HT1080 (cell line): Measurements from ENCODE around the gene BCL2L1. TPM values are rescaled to one million over a fixed set of nuclear protein-coding genes. Genes with fewer than 3 reads are reported as not detected.
"Not testable (repeated sequence)": the region's sequence is repeated elsewhere in the genome, so short reads cannot be mapped to it uniquely, and the experiment has no call there.

Experiments
- DNase-seq: peaks from one replicate; pipeline ENCODE4 v3.0.0-alpha.2; 2015; ENCODE audit warnings: low read depth
- polyA plus RNA-seq, 2 experiments: library from polyadenylated mRNA; depleted of rRNA; stranded (reverse); fragments of >200 nt; gene quantifications; 2 replicates each; pipeline ENCODE4 v1.2.3, GENCODE V29; 2015
- total RNA-seq: library from RNA; depleted of rRNA; stranded (reverse); fragments of >200 nt; shearing (Covaris generic); gene quantifications from 2 replicates; pipeline ENCODE4 v1.2.3, GENCODE V29; 2014; rRNA removed

Gene BCL2L1
- 120 and 146 TPM in 2 replicates for total RNA-seq
- 163 and 167 TPM in 2 replicates for polyA plus RNA-seq (2015; cell fraction: cytosol; rRNA removed)
- polyA plus RNA-seq (2015; cell fraction: nucleus; rRNA removed): 93.6 and 93.9 TPM in 2 replicates

DNA sequence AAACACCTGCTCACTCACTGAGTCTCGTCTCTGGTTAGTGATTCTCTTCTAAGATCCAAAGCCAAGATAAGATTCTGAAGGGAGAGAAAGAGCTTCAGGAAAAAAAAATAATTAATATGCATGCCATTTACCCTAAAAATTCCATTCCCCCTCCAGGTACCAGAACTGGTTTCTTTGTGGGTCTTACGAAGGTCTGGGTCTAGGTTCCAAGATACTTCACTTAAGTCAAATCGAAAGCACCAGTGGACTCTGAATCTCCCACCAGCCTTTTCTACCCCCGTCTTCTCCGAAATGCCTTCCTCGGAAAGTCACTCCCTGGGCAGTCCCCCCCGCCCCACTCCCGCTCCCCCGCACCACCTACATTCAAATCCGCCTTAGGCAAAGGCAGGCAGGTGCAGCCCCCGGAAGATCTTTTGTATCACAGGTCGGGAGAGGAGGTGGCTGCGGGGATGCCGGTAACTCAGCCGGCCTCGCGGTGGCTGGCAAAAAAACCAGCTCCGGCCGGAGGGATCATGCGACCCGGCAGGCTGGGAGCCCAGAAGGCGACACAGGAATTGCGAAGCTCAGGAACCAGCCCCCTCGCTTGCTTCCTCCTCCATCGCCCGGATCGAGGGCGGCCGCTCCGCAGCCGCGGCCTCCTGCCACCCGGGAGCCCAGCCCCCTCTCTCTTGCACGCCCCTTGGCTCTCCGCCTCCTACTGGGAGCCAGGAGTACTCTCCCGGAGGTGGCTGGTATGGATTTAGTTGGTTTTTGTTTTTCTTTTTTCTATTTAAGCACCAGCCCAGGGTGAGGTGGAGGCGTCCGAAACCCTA is at the start of gene BCL2L1:
TSS of gene BCL2L1 (minus strand) at position 612 of the 812 bp plus-strand sequence. CDS start 650 bp downstream, outside the sequence.
- DNase-seq: peak; percentile 81

DNA sequence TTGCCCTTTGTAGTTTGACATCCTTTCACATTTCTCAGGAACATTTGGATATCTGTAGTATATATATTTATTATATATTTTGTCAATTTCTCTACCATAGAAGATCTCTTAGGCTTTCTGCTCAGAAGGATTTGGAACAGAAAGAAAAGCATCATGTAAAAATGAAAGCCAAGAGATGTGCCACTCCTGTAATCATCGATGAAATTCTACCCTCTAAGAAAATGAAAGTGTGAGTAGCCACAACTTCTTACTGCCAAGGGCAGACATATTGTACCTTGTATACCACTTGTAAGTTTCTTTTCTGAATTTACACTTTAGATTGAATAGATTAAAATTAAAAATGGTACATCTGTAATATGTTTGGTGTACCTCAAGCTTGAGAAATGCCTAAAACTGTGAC is 47.6 kb upstream of the BCL2L1 start:
- DNase-seq: no peak

DNA sequence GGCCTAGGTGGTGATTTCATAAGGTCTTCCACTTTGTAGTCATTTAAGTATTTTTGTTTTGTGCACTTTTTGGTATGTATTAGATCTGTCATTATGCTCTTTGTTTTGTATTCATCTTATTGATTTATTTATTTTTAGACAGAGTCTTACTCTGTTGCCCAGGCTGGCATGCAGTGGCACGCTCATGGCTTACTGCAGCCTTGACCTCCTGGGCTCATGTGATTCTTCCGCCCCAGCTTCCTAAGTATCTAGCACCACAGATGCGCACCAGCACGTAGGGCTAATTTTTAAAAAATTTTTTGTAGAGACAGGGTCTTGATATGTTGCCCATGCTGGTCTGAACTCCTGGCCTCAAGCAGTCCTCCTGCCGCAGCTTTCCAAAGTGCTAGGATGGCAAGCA is 47.0 kb upstream of the BCL2L1 start:
- no peak for DNase-seq

DNA sequence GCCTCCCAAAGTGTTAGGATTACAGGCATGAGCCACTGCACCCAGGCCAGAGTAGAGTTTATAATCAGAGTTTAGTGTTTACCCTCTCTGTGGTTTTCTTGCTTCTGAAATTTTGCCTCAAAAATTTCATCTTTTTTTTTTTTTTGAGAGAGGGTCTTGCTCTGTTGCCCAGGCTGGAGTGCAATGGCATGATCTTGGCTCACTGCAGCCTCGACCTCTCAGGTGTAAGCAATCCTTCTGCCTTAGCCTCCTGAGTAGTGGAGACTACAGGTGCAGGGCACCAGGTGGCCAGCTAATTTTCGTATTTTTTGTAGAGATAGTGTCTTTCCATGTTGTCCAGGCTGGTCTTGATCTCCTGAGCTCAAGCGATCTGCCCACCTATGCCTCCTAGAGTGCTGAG is 45.1 kb upstream of the BCL2L1 start:
- no peak for DNase-seq

DNA sequence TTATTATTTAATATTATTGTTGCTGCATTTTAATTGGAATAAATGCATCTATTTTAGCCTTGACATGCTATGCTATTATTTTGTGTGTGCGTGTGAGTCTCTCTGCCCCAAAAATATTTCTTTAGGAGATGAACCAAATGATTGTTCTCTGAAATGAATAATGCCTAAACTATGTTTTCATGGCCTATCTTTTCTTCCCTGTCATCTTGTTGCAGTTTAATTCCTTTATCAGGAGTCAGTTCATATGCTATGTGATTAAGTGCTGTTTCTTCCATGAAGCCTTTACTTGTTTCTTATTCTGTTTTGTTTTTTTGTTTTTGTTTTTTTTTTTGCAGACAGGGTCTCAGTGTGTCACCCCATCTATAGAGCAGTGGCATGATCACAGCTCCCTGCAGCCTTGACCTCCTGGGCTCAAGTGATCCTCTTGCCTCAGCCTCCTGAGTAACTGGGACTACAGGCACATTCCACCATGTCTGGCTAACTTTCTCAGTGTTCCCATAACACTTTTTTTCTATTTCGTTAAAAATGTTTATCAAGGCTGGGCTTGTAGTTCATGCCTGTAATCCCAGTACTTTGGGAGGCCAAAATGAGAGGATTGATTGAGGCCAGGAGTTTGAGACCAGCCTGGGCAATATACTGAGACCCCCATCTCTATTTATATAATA is 42.1 kb upstream of the BCL2L1 start:
- DNase-seq: no peak

DNA sequence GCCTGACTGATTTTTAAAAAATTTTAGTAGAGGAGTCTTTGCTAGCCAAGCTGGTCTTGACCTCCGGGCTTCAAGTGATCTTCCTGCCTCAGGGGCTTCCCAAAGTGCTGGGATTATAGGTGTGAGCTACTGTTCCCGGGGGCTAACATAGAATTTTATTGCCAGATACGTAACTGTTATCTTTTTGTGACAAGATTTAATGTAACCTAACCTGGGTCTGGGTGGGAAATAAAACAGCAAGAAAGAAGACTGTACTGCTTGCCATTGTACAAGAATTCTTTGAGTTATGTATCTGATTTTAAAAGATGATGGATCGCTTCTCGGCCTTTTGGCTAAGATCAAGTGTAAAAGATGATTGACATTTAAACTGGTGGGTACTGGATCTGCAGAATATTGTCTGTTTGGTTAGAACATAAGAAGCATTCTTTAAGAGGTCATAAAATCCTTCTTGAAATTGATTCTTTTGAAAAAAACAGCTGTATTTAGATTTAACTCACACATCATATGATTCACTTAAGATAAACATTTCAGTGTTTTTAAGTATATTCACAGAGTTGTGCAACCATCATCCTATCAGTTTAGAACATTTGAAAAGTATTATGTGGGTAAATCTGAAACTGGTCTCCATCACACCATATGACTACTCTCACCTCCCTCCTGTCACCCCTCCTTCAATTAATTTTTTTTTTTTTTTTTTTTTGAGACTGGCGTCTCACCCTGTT is 38.0 kb upstream of the BCL2L1 start:
- no peak for DNase-seq

DNA sequence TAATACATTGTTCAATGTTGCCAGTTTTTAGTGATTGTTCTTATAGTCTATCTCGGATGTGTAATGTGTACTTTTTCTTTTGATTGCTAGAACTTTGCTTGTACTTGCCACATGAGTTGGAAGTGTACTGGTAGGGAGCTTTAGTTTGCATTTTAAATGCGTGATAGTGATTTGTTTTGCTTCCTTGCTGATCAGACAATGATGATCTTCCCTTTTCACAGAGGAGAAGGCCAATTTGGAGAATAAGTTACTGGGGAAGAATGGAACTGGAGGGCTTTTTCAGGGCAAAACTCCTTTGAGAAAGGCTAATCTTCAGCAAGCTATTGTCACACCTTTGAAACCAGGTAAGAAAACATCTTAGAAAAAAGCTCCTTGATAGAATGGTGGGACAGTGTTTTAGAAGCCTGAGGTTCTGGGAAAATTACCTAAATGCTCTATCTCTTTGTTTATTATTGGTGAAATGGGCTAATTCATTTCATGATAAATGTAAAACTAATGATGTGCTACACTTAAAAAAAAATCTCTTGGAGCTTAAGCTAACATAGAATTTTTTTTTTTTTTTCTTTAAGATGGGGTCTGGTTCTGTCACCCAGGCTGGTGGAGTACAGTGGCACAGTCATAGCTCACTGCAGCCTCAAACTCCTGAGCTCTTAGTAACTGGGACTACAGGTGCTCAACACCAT is 37.3 kb upstream of the BCL2L1 start:
- DNase-seq: no peak

DNA sequence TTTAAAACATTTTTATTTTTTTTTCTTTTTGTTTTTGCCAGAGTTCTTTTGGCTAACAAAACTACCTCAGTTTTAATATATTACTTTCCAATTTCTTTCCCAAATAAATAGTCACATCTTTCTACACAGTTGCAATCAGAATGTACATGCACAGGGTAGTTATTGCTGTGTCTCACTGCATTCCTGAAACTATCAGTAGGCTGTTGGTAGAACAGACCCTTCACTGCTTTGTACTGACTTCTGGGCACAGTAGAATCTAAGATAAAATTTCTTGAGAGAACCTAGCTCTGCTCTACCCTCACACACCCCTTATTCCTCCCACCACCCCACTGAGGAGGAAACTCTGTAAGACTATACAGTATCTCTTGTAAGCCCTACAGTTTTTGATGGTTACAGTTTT is 36.3 kb upstream of the BCL2L1 start:
- DNase-seq: no peak

DNA sequence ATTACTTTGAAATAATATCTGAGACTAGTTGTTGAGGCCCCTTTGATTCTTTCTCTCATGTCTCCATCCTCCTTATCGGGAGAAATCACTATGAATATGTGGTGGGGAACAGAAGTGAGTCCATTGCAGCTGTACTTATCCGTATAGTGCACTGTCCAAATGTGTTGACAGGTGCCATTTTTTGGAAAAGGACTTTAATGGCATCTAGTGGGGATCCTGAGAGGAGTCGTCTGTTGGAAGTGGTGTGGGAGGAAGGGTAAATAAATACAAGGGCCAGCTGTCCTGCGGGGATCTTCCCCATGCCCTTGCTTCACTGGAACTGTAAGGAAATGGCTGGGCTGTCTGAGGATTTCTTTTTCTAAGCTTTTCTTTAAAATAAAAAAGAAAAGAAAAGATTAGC is 35.9 kb upstream of the BCL2L1 start:
- no peak for DNase-seq

DNA sequence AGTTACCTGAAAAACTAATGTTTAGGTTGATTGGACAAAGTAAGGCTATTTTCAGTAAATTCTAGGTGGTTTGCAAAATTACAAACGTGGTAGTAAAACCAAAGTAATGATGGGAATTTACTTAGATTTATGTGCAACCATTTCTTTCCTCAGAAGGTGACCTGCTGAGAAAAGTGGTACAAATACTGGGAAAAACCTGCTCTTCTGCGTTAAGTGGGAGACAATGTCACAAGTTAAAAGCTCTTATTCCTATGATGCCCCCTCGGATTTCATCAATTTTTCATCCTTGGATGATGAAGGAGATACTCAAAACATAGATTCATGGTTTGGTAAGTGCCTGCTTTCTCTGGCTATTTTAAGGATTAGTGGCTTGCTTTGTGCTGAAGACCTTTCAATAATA is 34.6 kb upstream of the BCL2L1 start:
- no peak for DNase-seq

DNA sequence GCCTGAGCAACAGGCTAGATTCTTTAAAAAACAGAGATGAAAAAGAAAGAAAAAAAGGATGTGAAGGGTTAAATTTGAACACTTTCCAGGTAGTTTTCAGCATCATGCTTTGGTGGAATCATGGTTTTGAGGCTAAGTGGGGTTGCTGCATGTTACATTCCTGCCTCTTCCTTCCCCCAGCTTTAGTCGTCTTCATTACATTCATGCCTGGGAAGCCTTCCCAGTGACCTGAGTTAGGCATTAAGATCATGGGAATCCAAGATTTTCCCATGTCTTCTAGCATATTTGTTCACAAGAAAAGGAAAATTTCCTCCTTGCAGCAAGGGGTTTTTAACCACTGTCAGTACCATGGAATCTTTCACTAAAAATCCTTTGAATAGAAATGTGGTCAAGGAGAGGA is 28.5 kb upstream of the BCL2L1 start:
- DNase-seq: no peak

DNA sequence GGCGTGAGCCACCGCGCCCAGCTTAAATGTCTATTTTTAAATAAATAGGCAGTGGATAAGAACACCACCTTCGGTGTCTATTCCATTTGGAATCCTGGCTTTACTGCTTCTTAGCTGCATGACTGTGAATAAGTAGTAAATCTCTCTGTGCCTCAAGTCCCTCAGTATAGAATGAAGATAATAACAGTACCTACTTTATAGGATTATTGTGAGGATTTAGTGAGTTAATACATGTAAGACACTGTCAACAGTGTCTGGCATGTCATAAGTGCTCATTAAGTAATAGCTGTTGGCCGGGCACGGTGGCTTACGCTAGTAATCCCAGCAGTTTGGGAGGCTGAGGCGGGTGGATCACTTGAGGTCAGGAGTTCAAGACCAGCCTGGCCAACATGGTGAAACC is 26.6 kb upstream of the BCL2L1 start:
- no peak for DNase-seq

DNA sequence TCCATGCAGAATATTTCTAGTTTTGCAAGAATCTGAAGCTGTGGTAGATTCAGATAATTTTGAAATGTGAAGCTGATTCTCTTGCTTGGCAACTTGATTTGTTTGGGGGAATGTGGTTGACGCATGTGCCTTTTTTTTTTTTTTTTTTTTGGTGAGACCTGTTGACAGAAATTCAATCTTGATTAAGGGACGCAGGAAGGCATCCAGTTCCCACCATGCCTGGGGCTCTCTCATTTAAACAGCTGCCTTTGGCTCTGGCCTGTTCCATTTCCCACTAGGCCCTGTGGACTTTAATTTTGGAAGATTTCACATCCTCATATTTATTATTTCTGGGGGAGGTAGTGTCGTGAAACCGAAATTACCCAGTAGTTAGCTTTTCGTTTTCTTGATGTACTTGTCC is 25.0 kb upstream of the BCL2L1 start:
- DNase-seq: no peak

DNA sequence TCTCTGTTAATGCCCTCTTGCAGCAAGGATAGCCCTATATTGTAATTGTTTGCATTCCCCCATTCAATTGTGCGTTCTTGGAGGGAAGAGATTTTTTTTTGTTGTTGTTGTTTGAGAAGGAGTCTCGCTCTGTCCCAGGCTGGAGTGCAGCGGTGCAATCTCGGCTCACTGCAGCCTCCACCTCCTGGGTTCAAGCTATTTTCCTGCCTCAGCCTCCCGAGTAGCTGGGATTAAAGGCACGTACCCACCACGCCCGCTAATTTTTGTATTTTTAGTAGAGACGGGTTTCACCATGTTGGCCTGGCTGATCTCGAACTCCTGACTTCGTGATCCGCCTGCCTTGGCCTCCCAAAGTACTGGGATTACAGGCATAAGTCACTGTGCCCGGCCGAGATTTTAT is 24.4 kb upstream of the BCL2L1 start:
- DNase-seq: not testable (repeated sequence)

DNA sequence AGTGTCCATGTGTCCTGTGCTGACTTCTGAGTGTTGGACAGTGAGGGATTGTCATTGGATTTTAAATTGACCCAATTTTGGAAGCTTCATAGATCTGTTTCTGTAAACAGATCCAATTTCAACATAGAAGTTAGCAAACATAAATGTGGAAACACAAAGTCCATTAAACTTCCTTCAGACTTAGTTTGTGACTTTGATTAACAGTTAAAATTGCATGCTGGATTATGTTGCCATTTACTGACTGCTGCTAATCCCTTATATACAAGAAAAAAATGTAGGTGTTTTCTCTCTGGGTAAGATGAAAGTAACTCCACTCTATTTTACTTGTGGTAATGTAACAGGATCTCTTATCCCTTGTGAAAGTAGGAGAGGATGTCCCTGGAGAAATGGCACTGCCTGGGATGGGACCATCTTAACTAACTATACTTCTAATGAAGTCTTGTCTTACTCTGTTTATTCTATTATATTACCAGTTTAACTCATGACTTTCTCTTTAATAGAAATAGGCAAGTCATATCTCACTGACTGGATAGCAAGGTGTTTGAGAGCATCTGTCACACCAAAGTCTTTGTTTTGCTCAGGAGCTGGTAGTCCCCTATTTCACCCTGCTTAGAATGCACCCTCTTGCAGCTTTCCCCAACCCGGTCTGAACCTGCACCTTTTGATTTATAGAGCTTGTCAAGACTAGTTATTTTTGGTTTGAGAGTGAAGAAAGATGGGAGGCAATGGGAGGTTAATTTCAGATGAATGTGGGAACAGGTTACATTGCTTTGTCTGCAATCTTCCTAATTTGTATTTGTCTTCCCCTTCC is 23.6 kb upstream of the BCL2L1 start:
- no peak for DNase-seq

DNA sequence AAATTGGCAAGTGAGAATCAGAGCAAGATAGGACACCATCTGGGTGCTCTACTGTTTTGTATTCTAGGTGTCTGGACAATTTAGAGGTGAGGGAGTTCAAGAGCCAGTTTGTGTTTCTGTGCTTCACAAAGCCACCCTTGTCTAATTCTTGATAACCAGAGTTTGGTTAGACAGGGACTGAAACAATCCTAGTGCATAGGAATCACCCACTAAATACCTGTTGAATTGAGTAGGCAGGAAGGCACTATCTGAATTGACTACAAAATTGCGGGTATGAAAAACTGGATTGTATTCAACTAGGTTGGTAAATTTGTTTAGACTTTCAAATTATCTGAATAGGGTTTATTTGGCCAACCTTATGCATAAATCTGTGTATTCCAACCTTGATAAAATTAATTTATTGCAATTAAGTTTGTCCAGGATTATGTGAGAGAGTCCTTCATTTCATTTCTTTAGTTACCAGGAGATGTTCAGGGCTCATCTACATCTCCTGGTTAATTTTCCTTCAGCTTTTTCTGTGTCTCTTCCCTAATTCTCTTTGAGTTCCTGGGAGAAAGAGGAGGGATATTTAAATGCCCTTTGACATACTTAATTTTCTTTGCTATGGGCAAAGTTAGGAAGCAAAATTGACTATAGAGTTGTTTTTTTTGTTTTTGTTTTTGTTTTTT is 18.1 kb upstream of the BCL2L1 start:
- no peak for DNase-seq

DNA sequence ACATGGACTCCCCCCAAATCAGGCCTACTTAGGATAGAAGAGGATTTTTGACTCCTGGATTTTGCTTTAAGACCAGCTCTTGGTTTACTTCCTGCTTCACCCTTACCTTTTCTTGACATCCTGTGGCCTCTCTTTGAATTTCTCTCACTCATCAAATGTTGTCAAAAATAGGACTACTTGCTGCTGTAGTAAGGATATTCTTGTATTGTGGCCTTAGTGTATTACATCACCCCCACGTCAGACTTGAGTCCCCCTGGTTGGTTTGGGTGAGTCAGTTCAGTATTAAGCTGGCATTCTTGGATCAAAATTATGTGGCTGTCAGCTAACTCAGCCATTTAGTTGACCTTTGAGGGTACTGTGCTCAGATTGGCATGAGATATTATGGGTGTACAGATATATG is 17.5 kb upstream of the BCL2L1 start:
- DNase-seq: peak; percentile 60

DNA sequence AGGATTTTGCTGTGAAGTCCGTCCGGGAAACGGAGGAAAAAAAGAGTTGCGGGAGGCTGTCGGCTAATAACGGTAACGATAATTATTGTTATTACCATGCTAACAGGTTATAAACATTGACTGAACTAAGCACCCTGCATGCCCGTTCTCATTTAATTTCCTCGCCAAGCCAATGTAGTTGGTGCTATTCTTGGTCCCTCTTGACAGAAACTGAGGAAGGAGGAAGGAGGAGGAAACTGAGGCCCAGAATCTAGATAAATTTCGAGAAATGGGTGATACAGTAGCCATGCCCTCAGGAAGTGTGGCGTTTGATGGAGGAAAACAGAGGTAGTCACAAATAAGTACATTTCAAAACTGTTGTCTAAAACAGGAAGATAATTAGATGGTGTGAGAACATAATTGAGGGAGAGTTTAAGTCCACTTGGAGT is 16.9 kb upstream of the BCL2L1 start:
- no peak for DNase-seq

DNA sequence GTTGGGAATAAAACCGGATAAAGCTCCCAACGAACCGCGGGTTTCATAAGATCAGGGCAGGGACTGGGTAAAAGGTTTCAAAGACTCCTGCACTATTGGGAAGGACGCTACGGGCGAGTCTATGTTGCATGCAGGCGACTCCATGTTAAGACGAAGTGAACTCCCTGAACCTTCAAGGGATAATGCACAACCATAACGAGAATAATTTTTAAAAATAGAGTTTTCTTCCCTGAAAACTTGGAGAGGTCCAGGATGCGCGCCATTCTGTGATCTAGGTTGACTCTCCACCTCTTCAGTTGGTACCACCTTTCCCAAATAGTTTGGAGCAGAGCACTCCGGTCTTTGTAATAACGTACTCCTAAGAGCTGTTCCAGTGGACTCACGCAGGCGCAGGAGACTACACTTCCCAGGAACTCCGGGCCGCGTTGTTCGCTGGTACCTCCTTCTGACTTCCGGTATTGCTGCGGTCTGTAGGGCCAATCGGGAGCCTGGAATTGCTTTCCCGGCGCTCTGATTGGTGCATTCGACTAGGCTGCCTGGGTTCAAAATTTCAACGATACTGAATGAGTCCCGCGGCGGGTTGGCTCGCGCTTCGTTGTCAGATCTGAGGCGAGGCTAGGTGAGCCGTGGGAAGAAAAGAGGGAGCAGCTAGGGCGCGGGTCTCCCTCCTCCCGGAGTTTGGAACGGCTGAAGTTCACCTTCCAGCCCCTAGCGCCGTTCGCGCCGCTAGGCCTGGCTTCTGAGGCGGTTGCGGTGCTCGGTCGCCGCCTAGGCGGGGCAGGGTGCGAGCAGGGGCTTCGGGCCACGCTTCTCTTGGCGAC is 16.3 kb upstream of the BCL2L1 start, which contains the start of gene TPX2:
TSS of gene TPX2 (plus strand) at position 562 of the 821 bp plus-strand sequence. CDS start 18,187 bp downstream, outside the sequence.
- DNase-seq: peak; percentile 98
